K562 (cell line): ENCODE results near the gene COASY. TPM values are rescaled to one million over a fixed set of nuclear protein-coding genes. Genes with fewer than 3 reads are reported as not detected.

Experiments
- ARID1B ChIP-seq: fragments of 450-650 bp; IDR thresholded peaks from 2 replicates; pipeline ENCODE4 v1.6.1; 2016; ENCODE audit warnings: antibody characterized with exemption, mild to moderate bottlenecking, inconsistent platforms
- ARID3A ChIP-seq: IDR thresholded peaks from 2 replicates; pipeline ENCODE4 v1.6.1; 2012; ENCODE audit warnings: low read depth, low read length, improper control_type of control experiment, borderline replicate concordance
- BRD4 ChIP-seq: fragments of 200-600 bp; sonication (generic); IDR thresholded peaks from 2 replicates; pipeline ENCODE4 v1.6.1; 2017; ENCODE audit warnings: inconsistent platforms
- ETV5 ChIP-seq: sonication (generic); formaldehyde crosslinking; IDR thresholded peaks from 2 replicates; pipeline ENCODE4 v1.4.0; 2020; ENCODE audit warnings: low read depth, mild to moderate bottlenecking, missing genetic modification reagents
- KDM2B ChIP-seq: fragments of 250-450 bp; sonication (Bioruptor Pico); IDR thresholded peaks from 2 replicates; pipeline ENCODE4 v1.8.0; 2021; ENCODE audit warnings: mild to moderate bottlenecking, moderate library complexity
- MBD1 ChIP-seq: fragments of 250-450 bp; sonication (Bioruptor Pico); IDR thresholded peaks from 2 replicates; pipeline ENCODE4 v1.8.0; 2022; ENCODE audit warnings: inconsistent platforms
- MIER1 ChIP-seq: fragments of 450-650 bp; IDR thresholded peaks from 2 replicates; pipeline ENCODE4 v1.6.1; 2016; ENCODE audit warnings: antibody characterized with exemption, mild to moderate bottlenecking, low read depth
- NR2C2 ChIP-seq, 2 experiments: fragments of 200-800 bp in 1 of 2; sonication (Bioruptor generic) in 1 of 2; sonication (generic) in 1 of 2; formaldehyde crosslinking in 1 of 2; IDR thresholded peaks; 2 replicates each; pipeline versions ENCODE4 v1.6.1 to v1.8.0; 2016 to 2022; ENCODE audit warnings: mild to moderate bottlenecking in 1 of 2, missing compliant biosample characterization in 1 of 2, missing genetic modification characterization in 1 of 2, missing genetic modification reagents in 1 of 2
- NUFIP1 ChIP-seq: fragments of 450-650 bp; IDR thresholded peaks from 2 replicates; pipeline ENCODE4 v1.6.1; 2018; ENCODE audit not compliant: partially characterized antibody
- POLR2H ChIP-seq: IDR thresholded peaks from 2 replicates; pipeline ENCODE4 v1.6.1; 2016; ENCODE audit warnings: missing genetic modification characterization, low read depth, mild to moderate bottlenecking, control low read depth, missing compliant biosample characterization, moderate library complexity
- SPI1 ChIP-seq: IDR thresholded peaks from 2 replicates; pipeline ENCODE4 v1.6.1; 2011; ENCODE audit warnings: low read depth, low read length, control low read depth, borderline replicate concordance
- YY1 ChIP-seq, 3 experiments: IDR thresholded peaks; 2 replicates each; pipeline ENCODE4 v1.6.1; 2011; ENCODE audit warnings: low read length in 2 of 3, mild to moderate bottlenecking in 2 of 3, moderate library complexity in 2 of 3, borderline replicate concordance in 1 of 3, control low read depth in 1 of 3, low read depth in 1 of 3; ENCODE audit not compliant: insufficient read depth in 3 of 3, insufficient replicate concordance in 2 of 3, control insufficient read depth in 1 of 3, insufficient read length in 1 of 3; ENCODE audit errors: extremely low read depth in 1 of 3
- ZC3H8 ChIP-seq: fragments of 450-650 bp; IDR thresholded peaks from 2 replicates; pipeline ENCODE4 v1.6.1; 2017
- ZNF134 ChIP-seq: fragments of 250-450 bp; sonication (Bioruptor Pico); conservative IDR thresholded peaks from 2 replicates; pipeline ENCODE4 v1.4.0; 2020
- ZNF274 ChIP-seq: IDR thresholded peaks from 2 replicates; pipeline ENCODE4 v1.6.1; 2011; ENCODE audit warnings: low read depth, mild to moderate bottlenecking, low read length, moderate library complexity, borderline replicate concordance
- ZNF347 ChIP-seq: fragments of 450-650 bp; formaldehyde crosslinking; IDR thresholded peaks from 2 replicates; pipeline ENCODE4 v1.4.0; 2020; ENCODE audit warnings: low read depth, mild to moderate bottlenecking, moderate library complexity
- ZNF583 ChIP-seq: fragments of 250-450 bp; sonication (Bioruptor Pico); IDR thresholded peaks from 2 replicates; pipeline ENCODE4 v1.4.0; 2020
- ZNF584 ChIP-seq: fragments of 200-800 bp; sonication (Bioruptor generic); IDR thresholded peaks from 2 replicates; pipeline ENCODE4 v1.6.1; 2016; ENCODE audit warnings: low read depth, mild to moderate bottlenecking, missing genetic modification characterization, missing compliant biosample characterization
- ZNF592 ChIP-seq: fragments of 450-650 bp; IDR thresholded peaks from 2 replicates; pipeline ENCODE4 v1.6.1; 2017; ENCODE audit warnings: antibody characterized with exemption, mild to moderate bottlenecking
- ZNF717 ChIP-seq: fragments of 250-450 bp; sonication (Bioruptor Pico); IDR thresholded peaks from 2 replicates; pipeline ENCODE4 v1.5.0; 2021
- polyA plus RNA-seq, 8 experiments: library from polyadenylated mRNA; depleted of rRNA in 4 of 8; stranded (reverse) in 5 of 8; unstranded in 3 of 8; fragments of >200 nt; fragmentation: Nextera tagmentation in 2 of 8; fragmentation: Illumina TruSeq in 1 of 8; extraction: Ambion mirVana in 2 of 8; extraction: Trizol in 1 of 8; gene quantifications; 2 replicates each; pipeline versions ENCODE4 v1.2.1 to v1.2.3, GENCODE V29; 2011 to 2014; ENCODE audit warnings: inconsistent platforms in 1 of 8, missing spikeins in 1 of 8
- total RNA-seq, 7 experiments: library from RNA; depleted of rRNA in 6 of 7; stranded (reverse); fragments of >200 nt in 6 of 7; fragmentation: Illumina TruSeq in 2 of 7; extraction: Trizol in 2 of 7; gene quantifications; 2 replicates each; pipeline versions ENCODE4 v1.2.1 to v1.2.3, GENCODE V29; 2011 to 2021; ENCODE audit warnings: low replicate concordance in 1 of 7

The COASY gene
- total and polyA plus RNA-seq, 9 of the 15 experiments (the other 6 are each of a cell fraction or from before 2014, with no cell fraction given): 25.4 to 175 (median 62.3) TPM

GRCh38 chr17:42531455-42532354 is 30.2 kb upstream of the COASY start (continued):
- TF ChIP-seq ZNF347 (CRISPR knock-in tag) (no peak), YY1 (IDR thresholded peaks at IDR 0.05; ENCODE audit: borderline replicate concordance in 1 of 3, control insufficient read depth in 1 of 3, extremely low read depth in 1 of 3, insufficient read depth in 3 of 3, insufficient read length in 1 of 3, insufficient replicate concordance in 2 of 3, low read depth in 1 of 3, low read length in 2 of 3) (peak in 2 of 3 experiments; percentile 59 to 62), ZNF592 (peak; percentile 52; the same call in 1 of the 2 replicates), ZC3H8 (no peak), ZNF583 (no peak), MIER1 (no peak), NR2C2 (CRISPR knock-in tag; IDR thresholded peaks at IDR 0.05) (no peak), NR2C2 (tag; IDR thresholded peaks at IDR 0.05) (peak; percentile 83), SPI1 (no peak), POLR2H (tag) (0 out of 2 replicates have a peak, but pooled peaks have one; percentile 3), ZNF274 (no peak), BRD4 (no peak), ZNF717 (CRISPR knock-in tag) (no peak), ZNF134 (no peak), ARID3A (no peak), ARID1B (peak; percentile 78), ZNF584 (no peak), KDM2B (CRISPR knock-in tag) (no peak), MBD1 (CRISPR knock-in tag) (no peak), ETV5 (no peak), NUFIP1 (no peak)
